GM12878 (cell line): Measurements from ENCODE around the gene PHKB. TPM values are rescaled to one million over a fixed set of nuclear protein-coding genes. Genes with fewer than 3 reads are reported as not detected.
A peak's percentile ranks its signal among the peaks of the same experiment; 100 is the strongest.

Source experiments
- ATAC-seq: fragments of 200-7000 bp; cut with Tn5 transposase; 3 replicates; pipeline ENCODE4 v1.9.1; 2020; ENCODE audit warnings: mild to moderate bottlenecking, moderate library complexity
- BruUV-seq: library from RNA; stranded (reverse); fragments of 400-500 nt; replicated peaks from 2 replicates; lab custom pipeline; 2021; lab: Mats Ljungman, UMichigan
- CTCF ChIA-PET: fragments of 300-600 bp; sonication (Branson Sonifier 250); formaldehyde crosslinking; extraction: SDS; loops from one replicate; lab custom pipeline; 2021; ENCODE audit warnings: inconsistent platforms; lab: Yijun Ruan, JAX
- POLR2A ChIA-PET: fragments of 350-600 bp; formaldehyde crosslinking; extraction: SDS; loops from one replicate; lab custom pipeline; 2021; ENCODE audit warnings: inconsistent platforms; lab: Charles Lee
- RAD21 ChIA-PET: fragments of 300-600 bp; sonication (Branson Sonifier 250); formaldehyde crosslinking; loops from one replicate; lab custom pipeline; 2023; ENCODE audit warnings: antibody characterized with exemption; ENCODE audit not compliant: unreplicated experiment; lab: Charles Lee
- SMC1A ChIA-PET: fragments of 300-600 bp; sonication (Branson Sonifier 250); formaldehyde crosslinking; loops from one replicate; lab custom pipeline; 2023; ENCODE audit not compliant: unreplicated experiment, uncharacterized antibody; lab: Charles Lee
- DNase-seq: peaks from one replicate; pipeline ENCODE4 v3.0.0-alpha.2; 2011; ENCODE audit warnings: low read depth, low spot score
- FAIRE-seq: peaks from 3 replicates; lab custom pipeline; 2011; peaks lifted over from hg19 to GRCh38; lab: Jason Lieb, UNC
- H2AFZ ChIP-seq: 2 replicates; pipeline ENCODE4 v1.6.0; 2011; ENCODE audit warnings: low read depth, low read length, control low read depth; ENCODE audit not compliant: control insufficient read depth
- H3K27ac ChIP-seq: 2 replicates; pipeline ENCODE4 v1.5.1; 2011; ENCODE audit warnings: control low read depth; ENCODE audit not compliant: control insufficient read depth, insufficient read depth
- H3K27me3 ChIP-seq, 2 experiments: replicated peaks in 1 of 2; 2 replicates each; pipeline versions ENCODE4 v1.6.0 to v1.6.1; 2011; ENCODE audit warnings: low read length in 1 of 2; ENCODE audit not compliant: control insufficient read depth in 2 of 2, insufficient read depth in 2 of 2
- H3K36me3 ChIP-seq, 2 experiments: 2 replicates each; pipeline ENCODE4 v1.5.1; 2011; ENCODE audit warnings: low read length in 1 of 2; ENCODE audit not compliant: control insufficient read depth in 2 of 2, insufficient read depth in 2 of 2
- H3K4me1 ChIP-seq: 2 replicates; pipeline ENCODE4 v1.6.1; 2011; ENCODE audit warnings: mild to moderate bottlenecking, low read length, moderate library complexity, mixed read lengths; ENCODE audit not compliant: control insufficient read depth, insufficient read depth
- H3K4me2 ChIP-seq: 2 replicates; pipeline ENCODE4 v1.6.0; 2011; ENCODE audit warnings: control low read depth; ENCODE audit not compliant: control insufficient read depth, insufficient read depth
- H3K4me3 ChIP-seq: fragments of 200-600 bp; sonication (generic); 2 replicates; pipeline ENCODE4 v1.5.1; 2016
- H3K79me2 ChIP-seq: 2 replicates; pipeline ENCODE4 v1.6.0; 2011; ENCODE audit warnings: low read length; ENCODE audit not compliant: control insufficient read depth, insufficient read depth
- H3K9ac ChIP-seq: 2 replicates; pipeline ENCODE4 v1.8.0; 2011; ENCODE audit warnings: low read length, control low read depth, mixed read lengths; ENCODE audit not compliant: control insufficient read depth, insufficient read depth
- H3K9me3 ChIP-seq: replicated peaks from 3 replicates; pipeline ENCODE4 v1.5.1; 2011; ENCODE audit warnings: mild to moderate bottlenecking, low read length; ENCODE audit not compliant: control insufficient read depth, insufficient read depth
- H4K20me1 ChIP-seq: 2 replicates; pipeline ENCODE4 v1.6.0; 2011; ENCODE audit not compliant: control insufficient read depth, insufficient read depth
- ASH2L ChIP-seq: fragments of 300-600, 200-600 bp; sonication (generic); IDR thresholded peaks from 2 replicates; pipeline ENCODE4 v1.6.1; 2017; ENCODE audit warnings: low read depth, mild to moderate bottlenecking, borderline replicate concordance
- CREB1 ChIP-seq: IDR thresholded peaks from 2 replicates; pipeline ENCODE4 v1.6.1; 2012; ENCODE audit warnings: low read depth, mild to moderate bottlenecking, inconsistent platforms
- EP300 ChIP-seq, 2 experiments: fragments of 150-350 bp in 1 of 2; IDR thresholded peaks; 2 replicates each; pipeline ENCODE4 v1.6.1; 2011 to 2012; ENCODE audit warnings: low read depth in 2 of 2, low read length in 2 of 2, borderline replicate concordance in 1 of 2, improper control_type of control experiment in 1 of 2, inconsistent platforms in 1 of 2; ENCODE audit not compliant: control insufficient read depth in 1 of 2
- MTA2 ChIP-seq: fragments of 450-650 bp; IDR thresholded peaks from 2 replicates; pipeline ENCODE4 v1.6.1; 2016; ENCODE audit warnings: low read depth, mild to moderate bottlenecking, moderate library complexity
- POLR2AphosphoS5 ChIP-seq: IDR thresholded peaks from 2 replicates; pipeline ENCODE4 v1.6.1; 2011; ENCODE audit warnings: mild to moderate bottlenecking, low read length, inconsistent platforms
- RAD51 ChIP-seq: fragments of 450-650 bp; IDR thresholded peaks from 2 replicates; pipeline ENCODE4 v1.6.1; 2016; ENCODE audit warnings: moderate library complexity, mild to moderate bottlenecking, inconsistent platforms
- RELB ChIP-seq: fragments of 450-650 bp; IDR thresholded peaks from 2 replicates; pipeline ENCODE4 v1.6.1; 2017; ENCODE audit warnings: low read depth, mild to moderate bottlenecking, moderate library complexity
- RUNX3 ChIP-seq: IDR thresholded peaks from 2 replicates; pipeline ENCODE4 v1.6.1; 2012; ENCODE audit warnings: low read length, inconsistent platforms
- SIN3A ChIP-seq: IDR thresholded peaks from 2 replicates; pipeline ENCODE4 v1.6.1; 2012; ENCODE audit warnings: low read depth, low read length, improper control_type of control experiment
- ZNF207 ChIP-seq: fragments of 450-650 bp; IDR thresholded peaks from 2 replicates; pipeline ENCODE4 v1.6.1; 2014; ENCODE audit warnings: antibody characterized with exemption, mild to moderate bottlenecking, borderline replicate concordance
- WGBS: methylation state at CpG from one replicate; pipeline ENCODE4 v1.1.6; 2016; ENCODE audit warnings: low lambda C conversion rate; ENCODE audit not compliant: insufficient replicate concordance, insufficient coverage; ENCODE audit errors: missing lambda C conversion rate; 5-methylcytosine and 5-hydroxymethylcytosine counted together
- in situ Hi-C: fragments of 300-500 bp; cut with MboI; formaldehyde crosslinking; loops from 9 replicates; pipeline ENCODE4 v1.14.3; 2018; ENCODE audit warnings: mixed read lengths
- intact Hi-C: fragments of 100-400 bp; cut with micrococcal nuclease; formaldehyde crosslinking; loops from one replicate; pipeline ENCODE4 v1.14.2; 2022; ENCODE audit not compliant: unreplicated experiment
- polyA plus RNA-seq, 11 experiments: library from polyadenylated mRNA; depleted of rRNA in 4 of 11; unstranded in 6 of 11; stranded (reverse) in 5 of 11; fragments of >200 nt; fragmentation: Nextera tagmentation in 4 of 11; fragmentation: Illumina TruSeq in 1 of 11; extraction: Ambion mirVana in 4 of 11; extraction: Trizol in 1 of 11; gene quantifications; 1 replicate in 1 of 11; 2 replicates in 10 of 11; pipeline versions ENCODE4 v1.2.1 to v1.2.3, GENCODE V29; 2011 to 2016; ENCODE audit warnings: inconsistent platforms in 2 of 11, missing spikeins in 2 of 11, low read depth in 1 of 11
- total RNA-seq, 4 experiments: library from RNA; depleted of rRNA in 3 of 4; stranded (reverse); fragments of >200 nt in 3 of 4; fragmentation: Illumina TruSeq in 1 of 4; extraction: Trizol in 1 of 4; gene quantifications; 2 replicates each; pipeline versions ENCODE4 v1.2.1 to v1.2.3, GENCODE V29; 2013 to 2021
- TF ChIP-seq, protein P1 (sequence below): fragments of 450-650 bp; conservative IDR thresholded peaks from 2 replicates; pipeline ENCODE4 v1.6.1; 2017; ENCODE audit warnings: mild to moderate bottlenecking, moderate library complexity
- TF ChIP-seq, protein P2 (sequence below): fragments of 450-650 bp; IDR thresholded peaks from 2 replicates; pipeline ENCODE4 v1.6.1; 2016; ENCODE audit warnings: mild to moderate bottlenecking

PHKB gene
- total and polyA plus RNA-seq, 10 of the 15 experiments (the other 5 are each of a cell fraction or from before 2014, with no cell fraction given), result 14.2 to 65.6 (median 37.0) TPM

DNA sequence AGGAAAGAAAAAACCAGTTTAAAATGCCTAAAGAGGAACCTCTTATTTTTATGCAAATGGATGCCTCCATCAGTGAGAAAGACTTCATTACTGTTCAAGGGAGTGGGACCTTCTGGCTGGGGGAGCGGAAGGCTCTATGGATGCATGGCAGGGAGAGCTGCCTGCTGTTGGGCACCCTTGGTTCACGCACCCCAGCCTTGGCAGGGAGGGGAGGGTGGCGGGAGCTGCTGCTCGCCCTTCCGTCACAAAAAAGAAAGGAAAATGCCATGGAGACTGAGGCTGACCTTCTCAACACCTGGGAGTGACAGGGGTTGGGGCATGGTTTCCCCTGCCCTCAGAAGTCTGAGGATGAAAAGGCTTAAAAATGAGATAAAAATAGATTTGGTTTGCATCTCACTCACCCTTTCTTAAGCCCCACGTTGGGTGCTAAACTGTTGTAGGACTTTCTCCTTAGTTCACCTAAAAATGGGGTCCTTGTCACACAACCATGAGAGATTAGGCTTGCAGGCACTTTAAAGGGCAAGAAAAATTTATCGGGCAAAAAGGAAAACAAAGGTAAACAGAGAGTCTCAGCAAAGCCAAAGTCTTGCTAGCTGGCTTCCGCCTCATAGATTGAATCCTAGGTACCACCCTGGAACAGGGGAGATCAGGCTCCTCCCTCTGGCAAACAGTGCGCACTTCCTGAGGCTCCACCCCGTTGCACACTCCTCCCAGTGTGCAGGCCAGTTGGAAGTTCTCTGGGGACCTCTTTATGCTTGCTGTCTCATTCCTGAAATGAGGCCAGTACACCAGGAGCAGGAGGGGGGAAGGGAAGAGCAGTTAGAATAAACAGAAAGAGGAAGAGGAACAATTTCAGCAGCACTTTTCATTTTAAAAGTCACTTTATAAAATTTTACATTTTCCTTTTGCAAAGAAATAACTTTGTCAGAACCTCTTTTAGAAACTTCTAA is 31.6 kb downstream of the PHKB start (continued):
- TF ChIP-seq, protein P1, sequence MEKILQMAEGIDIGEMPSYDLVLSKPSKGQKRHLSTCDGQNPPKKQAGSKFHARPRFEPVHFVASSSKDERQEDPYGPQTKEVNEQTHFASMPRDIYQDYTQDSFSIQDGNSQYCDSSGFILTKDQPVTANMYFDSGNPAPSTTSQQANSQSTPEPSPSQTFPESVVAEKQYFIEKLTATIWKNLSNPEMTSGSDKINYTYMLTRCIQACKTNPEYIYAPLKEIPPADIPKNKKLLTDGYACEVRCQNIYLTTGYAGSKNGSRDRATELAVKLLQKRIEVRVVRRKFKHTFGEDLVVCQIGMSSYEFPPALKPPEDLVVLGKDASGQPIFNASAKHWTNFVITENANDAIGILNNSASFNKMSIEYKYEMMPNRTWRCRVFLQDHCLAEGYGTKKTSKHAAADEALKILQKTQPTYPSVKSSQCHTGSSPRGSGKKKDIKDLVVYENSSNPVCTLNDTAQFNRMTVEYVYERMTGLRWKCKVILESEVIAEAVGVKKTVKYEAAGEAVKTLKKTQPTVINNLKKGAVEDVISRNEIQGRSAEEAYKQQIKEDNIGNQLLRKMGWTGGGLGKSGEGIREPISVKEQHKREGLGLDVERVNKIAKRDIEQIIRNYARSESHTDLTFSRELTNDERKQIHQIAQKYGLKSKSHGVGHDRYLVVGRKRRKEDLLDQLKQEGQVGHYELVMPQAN, result peak; percentile 23; the same call in 1 of the 2 replicates
- TF ChIP-seq POLR2AphosphoS5, result peak; percentile 66

DNA sequence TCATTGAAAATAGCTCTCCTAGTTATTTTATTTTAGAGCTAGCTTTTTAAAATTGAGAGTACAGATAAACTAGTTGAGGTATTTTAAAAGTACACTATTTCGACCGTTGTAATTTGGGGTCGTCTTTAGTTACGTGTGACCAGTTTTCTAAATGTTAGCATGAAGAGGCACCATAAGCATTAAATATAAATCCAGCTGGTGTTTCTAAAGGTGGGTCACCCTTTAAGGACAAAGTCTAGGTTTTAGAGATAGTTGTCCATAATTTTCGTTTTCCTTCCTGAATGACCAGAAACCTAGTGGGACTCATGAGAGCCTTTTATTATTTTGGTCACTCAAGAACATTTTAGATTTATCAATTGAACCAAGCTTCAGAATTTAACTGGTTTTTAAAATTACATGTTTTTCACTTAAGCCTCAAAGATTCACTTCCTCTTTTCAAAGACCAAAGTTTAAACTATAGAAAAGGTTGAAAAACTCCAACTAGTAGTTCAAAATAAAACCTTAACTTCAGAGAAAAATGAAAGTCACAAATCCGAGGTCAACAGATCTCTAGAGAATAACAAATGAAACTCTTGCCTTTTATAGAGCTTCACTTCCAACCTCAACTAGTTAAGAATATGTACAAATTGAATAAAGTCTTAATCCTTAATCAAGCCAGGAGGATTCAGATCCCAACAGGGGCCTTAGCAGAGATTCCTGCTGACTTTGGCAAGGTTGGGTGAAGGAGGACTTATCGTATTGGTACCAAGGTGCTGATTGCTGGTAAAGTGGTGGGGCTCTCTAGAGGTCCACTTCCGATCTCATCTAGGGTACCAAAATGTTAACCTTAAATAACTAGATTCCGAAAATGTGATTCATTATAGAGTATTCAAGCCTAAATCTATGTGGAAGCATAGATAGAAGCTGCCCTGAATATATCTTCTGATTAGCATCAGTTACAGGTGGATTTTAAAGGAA is 32.5 kb downstream of the PHKB start:
- H3K27ac ChIP-seq, result peak overlapping the region; percentile 97
- TF ChIP-seq, protein P2, sequence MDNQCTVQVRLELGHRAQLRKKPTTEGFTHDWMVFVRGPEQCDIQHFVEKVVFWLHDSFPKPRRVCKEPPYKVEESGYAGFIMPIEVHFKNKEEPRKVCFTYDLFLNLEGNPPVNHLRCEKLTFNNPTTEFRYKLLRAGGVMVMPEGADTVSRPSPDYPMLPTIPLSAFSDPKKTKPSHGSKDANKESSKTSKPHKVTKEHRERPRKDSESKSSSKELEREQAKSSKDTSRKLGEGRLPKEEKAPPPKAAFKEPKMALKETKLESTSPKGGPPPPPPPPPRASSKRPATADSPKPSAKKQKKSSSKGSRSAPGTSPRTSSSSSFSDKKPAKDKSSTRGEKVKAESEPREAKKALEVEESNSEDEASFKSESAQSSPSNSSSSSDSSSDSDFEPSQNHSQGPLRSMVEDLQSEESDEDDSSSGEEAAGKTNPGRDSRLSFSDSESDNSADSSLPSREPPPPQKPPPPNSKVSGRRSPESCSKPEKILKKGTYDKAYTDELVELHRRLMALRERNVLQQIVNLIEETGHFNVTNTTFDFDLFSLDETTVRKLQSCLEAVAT, result 0 out of 2 replicates have a peak, but pooled peaks have one; percentile 33
- TF ChIP-seq ZNF207, result no peak
- 0 out of 2 replicates have a peak, but pooled peaks have one; percentile 41 for TF ChIP-seq ASH2L
- no peak for TF ChIP-seq CREB1
- no peak for TF ChIP-seq RAD51
- TF ChIP-seq RUNX3, result peak; percentile 43; the same call in 1 of the 2 replicates
- TF ChIP-seq RELB, result peak; percentile 20; the same call in 1 of the 2 replicates
- TF ChIP-seq SIN3A, result no peak
- TF ChIP-seq MTA2, result peak; percentile 69
- peak in 1 of 2 experiments; percentile 35; a peak in 1 of 4 replicates for TF ChIP-seq EP300 (IDR thresholded peaks at IDR 0.05; ENCODE audit: borderline replicate concordance in 1 of 2, control insufficient read depth in 1 of 2, low read depth in 2 of 2, low read length in 2 of 2)

More for the DNA sequence above, 32.5 kb downstream of the PHKB start:
- DNase-seq (peak; percentile 52), FAIRE-seq (peak; percentile 79), ATAC-seq (peak; percentile 64)
- intact Hi-C loops, result loop anchor here (1.0 kb wide), 2 partner anchors 28 to 32 kb away; partner anchors contain the start of genes ITFG1 and PHKB
- peak overlapping the region; percentile 71 for H3K4me3 ChIP-seq
- ChIA-PET SMC1A (interaction anchor here (0.6 to 9.8 kb wide), 23 partner anchors 13 to 456 kb away, joined by 3 to 254 read pairs (median 6); partner anchors contain the start of genes ITFG1 and PHKB), POLR2A (interaction anchor here (0.8 to 5.0 kb wide), 11 partner anchors 11 to 596 kb away, joined by 3 to 38 read pairs (median 7); partner anchors contain the start of genes ITFG1, NETO2 and PHKB), CTCF (interaction anchor here (0.6 to 5.1 kb wide), 15 partner anchors 10 to 663 kb away, joined by 3 to 60 read pairs (median 3); partner anchors contain the start of genes ITFG1 and PHKB), RAD21 (interaction anchor here (0.7 to 10.7 kb wide), 27 partner anchors 9 to 607 kb away, joined by 3 to 238 read pairs (median 4); partner anchors contain the start of genes ITFG1, NETO2 and PHKB)
- peaks cover 31% of the 10 kb centered on the region for H3K79me2 ChIP-seq
- in situ Hi-C loops, result no loop called here
- peak overlapping the region; percentile 94 for H3K4me2 ChIP-seq
- no peaks in the 10 kb centered on the region; a peak in 2 of 4 replicates for H3K36me3 ChIP-seq
- no peaks in the 10 kb centered on the region for H3K9me3 ChIP-seq
- H4K20me1 ChIP-seq, result no peaks in the 10 kb centered on the region
- peak overlapping the region; percentile 50 for H2AFZ ChIP-seq
- TSS peak; percentile 27 for BruUV-seq
- peak overlapping the region; percentile 72 for H3K9ac ChIP-seq
- 4% methylated on average over 9 of the region's 9 CpGs for WGBS
- no peaks in the 10 kb centered on the region for H3K27me3 ChIP-seq
- peaks cover 29% of the 10 kb centered on the region for H3K4me1 ChIP-seq
